ENCODE results near the gene MTFR2. TPM values are rescaled to one million over a fixed set of nuclear protein-coding genes. Genes with fewer than 3 reads are reported as not detected.

Gene MTFR2
- total RNA-seq, 2 donors from 2014 or later, result 4.0 to 6.3 TPM

DNA sequence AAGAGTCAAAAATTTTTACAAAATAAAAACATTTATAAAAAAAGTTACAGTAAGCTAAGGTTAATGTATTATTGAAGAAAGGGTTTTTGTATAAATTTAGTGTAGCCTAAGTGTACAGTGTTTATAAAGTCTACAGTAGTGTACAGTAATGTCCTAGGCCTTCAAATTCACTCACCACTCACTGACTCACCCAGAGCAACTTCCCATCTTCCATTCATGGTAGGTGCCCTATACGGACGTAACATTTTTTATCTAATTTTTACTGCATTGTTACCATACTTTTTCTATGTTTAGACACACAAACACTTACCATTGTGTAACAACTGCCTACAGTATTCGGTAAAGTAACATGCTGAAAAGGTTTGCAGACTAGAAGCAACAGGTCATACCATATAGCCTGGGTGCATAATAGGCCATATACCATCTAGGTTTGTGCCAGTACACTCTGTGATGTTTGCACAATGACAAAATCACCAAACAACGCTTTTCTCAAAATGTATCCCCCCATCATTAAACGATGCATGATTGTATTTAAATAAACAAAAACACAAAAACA lies 6.0 kb downstream of the MTFR2 start:
- peaks cover 24% of the 10 kb centered on the region for H3K36me3 Mint-ChIP-seq (ENCODE audit: low read depth)
- H3K27me3 ChIP-seq (ENCODE audit: control insufficient read depth, insufficient read depth, low read length, poor library complexity, severe bottlenecking), result no peaks in the 10 kb centered on the region
- H3K9me3 ChIP-seq (ENCODE audit: control insufficient read depth, low read length), result no peaks in the 10 kb centered on the region
- TF ChIP-seq, protein P1, sequence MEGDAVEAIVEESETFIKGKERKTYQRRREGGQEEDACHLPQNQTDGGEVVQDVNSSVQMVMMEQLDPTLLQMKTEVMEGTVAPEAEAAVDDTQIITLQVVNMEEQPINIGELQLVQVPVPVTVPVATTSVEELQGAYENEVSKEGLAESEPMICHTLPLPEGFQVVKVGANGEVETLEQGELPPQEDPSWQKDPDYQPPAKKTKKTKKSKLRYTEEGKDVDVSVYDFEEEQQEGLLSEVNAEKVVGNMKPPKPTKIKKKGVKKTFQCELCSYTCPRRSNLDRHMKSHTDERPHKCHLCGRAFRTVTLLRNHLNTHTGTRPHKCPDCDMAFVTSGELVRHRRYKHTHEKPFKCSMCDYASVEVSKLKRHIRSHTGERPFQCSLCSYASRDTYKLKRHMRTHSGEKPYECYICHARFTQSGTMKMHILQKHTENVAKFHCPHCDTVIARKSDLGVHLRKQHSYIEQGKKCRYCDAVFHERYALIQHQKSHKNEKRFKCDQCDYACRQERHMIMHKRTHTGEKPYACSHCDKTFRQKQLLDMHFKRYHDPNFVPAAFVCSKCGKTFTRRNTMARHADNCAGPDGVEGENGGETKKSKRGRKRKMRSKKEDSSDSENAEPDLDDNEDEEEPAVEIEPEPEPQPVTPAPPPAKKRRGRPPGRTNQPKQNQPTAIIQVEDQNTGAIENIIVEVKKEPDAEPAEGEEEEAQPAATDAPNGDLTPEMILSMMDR (conservative IDR thresholded peaks at IDR 0.05), result no peak
- H3K36me3 ChIP-seq (ENCODE audit: control insufficient read depth, insufficient read depth, low read length), result peaks cover 17% of the 10 kb centered on the region
- no peaks in the 10 kb centered on the region for H3K9me3 Mint-ChIP-seq
- no peak overlapping the region for H3K27ac ChIP-seq (ENCODE audit: low read depth, low read length)
- H3K4me1 Mint-ChIP-seq, result peaks cover 5% of the 10 kb centered on the region
- H3K4me3 Mint-ChIP-seq, result no peak overlapping the region
- DNase-seq, result no peak
- no peak overlapping the region for H3K4me3 ChIP-seq (ENCODE audit: low read length)
- WGBS, 2 experiments (ENCODE audit: insufficient coverage in 1 of 2, insufficient read length in 1 of 2), result 95% methylated on average over 5 of the region's 5 CpGs
- no peak overlapping the region for H3K9ac ChIP-seq (ENCODE audit: extremely low read depth, low read length, poor library complexity, severe bottlenecking)
- no peaks in the 10 kb centered on the region for H3K27me3 Mint-ChIP-seq (ENCODE audit: insufficient read depth)
- H3K27ac Mint-ChIP-seq, result no peak overlapping the region
- H3K4me1 ChIP-seq (ENCODE audit: control insufficient read depth, insufficient read depth, low read length), result no peaks in the 10 kb centered on the region

DNA sequence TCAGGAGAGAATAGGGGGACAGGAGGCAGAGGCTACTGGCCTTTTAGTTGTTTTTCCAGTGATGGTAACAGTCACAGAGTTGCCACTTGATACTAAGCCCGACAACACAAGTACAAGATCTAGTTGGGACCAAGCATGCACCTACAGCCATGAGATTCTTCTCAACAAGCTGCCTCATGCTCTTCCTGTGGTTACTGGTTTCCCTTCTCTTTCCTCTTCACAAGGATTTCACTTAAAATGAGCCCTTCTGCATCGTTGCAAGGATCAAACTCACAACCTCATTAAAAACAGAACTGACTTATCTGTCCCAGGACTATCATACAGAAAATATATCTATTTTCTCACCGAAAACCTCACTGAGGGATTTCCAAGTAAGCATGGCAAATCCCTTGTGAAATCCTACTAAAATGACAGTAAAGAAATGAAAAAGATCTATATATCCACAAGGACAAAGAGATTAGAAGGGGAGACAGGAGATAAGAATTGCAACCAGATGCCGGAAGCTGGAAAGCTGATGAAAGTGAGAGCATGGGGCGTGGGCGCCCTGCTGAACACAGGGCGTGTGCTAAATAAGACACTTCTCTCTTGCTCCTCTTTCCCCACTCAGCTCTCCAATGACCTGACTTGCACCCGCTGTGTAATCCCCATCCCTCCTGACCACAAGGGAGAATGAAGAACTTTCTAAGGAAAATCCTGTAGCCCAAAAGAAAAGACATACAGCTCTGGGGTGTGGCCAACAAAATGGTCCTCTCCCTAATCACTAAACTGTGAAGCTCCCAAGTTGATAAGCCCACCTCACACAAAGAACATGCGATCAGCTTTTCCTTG lies 13.4 kb downstream of the MTFR2 start:
- Histone ChIP-seq H3K9ac (ENCODE audit: extremely low read depth, low read length, poor library complexity, severe bottlenecking) (no peak overlapping the region), H3K9me3 (ENCODE audit: control insufficient read depth, low read length) (no peaks in the 10 kb centered on the region), H3K4me3 (ENCODE audit: low read length) (no peak overlapping the region), H3K4me1 (ENCODE audit: control insufficient read depth, insufficient read depth, low read length) (peaks cover 3% of the 10 kb centered on the region), H3K27me3 (ENCODE audit: control insufficient read depth, insufficient read depth, low read length, poor library complexity, severe bottlenecking) (no peaks in the 10 kb centered on the region), H3K27ac (ENCODE audit: low read depth, low read length) (no peak overlapping the region), H3K36me3 (ENCODE audit: control insufficient read depth, insufficient read depth, low read length) (peaks cover 15% of the 10 kb centered on the region)
- Mint-ChIP-seq H3K4me1 (peaks cover 9% of the 10 kb centered on the region), H3K36me3 (ENCODE audit: low read depth) (peaks cover 24% of the 10 kb centered on the region), H3K9me3 (no peaks in the 10 kb centered on the region), H3K27me3 (ENCODE audit: insufficient read depth) (no peaks in the 10 kb centered on the region), H3K4me3 (no peak overlapping the region), H3K27ac (no peak overlapping the region)
- peak; percentile 54 for DNase-seq
- 89 to 95% methylated on average over 3 to 9 of the region's 9 CpGs for WGBS, 2 experiments (ENCODE audit: insufficient coverage in 1 of 2, insufficient read length in 1 of 2)
- TF ChIP-seq, protein P1 (conservative IDR thresholded peaks at IDR 0.05), result no peak

DNA sequence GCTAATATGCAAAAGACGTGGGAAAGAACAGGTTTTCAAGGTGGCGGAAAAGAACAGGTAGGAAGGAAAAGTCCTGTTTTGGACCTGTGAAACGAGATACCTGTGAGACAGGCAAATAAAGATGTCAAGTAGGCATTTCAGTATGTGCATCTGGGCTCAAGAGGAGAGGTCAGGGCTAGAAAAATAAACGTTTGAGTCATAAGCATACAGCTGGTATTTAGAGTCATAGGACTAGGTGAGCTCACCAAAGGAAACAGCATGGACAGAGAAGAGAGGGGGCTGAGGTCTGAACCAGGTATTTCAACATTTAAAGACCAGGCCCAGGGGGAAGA lies 14.9 kb downstream of the MTFR2 start:
- H3K9ac ChIP-seq (ENCODE audit: extremely low read depth, low read length, poor library complexity, severe bottlenecking), result no peak overlapping the region
- Mint-ChIP-seq H3K27me3 (ENCODE audit: insufficient read depth) (no peaks in the 10 kb centered on the region), H3K27ac (no peak overlapping the region), H3K9me3 (no peaks in the 10 kb centered on the region), H3K4me1 (peaks cover 9% of the 10 kb centered on the region), H3K36me3 (ENCODE audit: low read depth) (peaks cover 25% of the 10 kb centered on the region), H3K4me3 (no peak overlapping the region)
- peaks cover 14% of the 10 kb centered on the region for H3K36me3 ChIP-seq (ENCODE audit: control insufficient read depth, insufficient read depth, low read length)
- peaks cover 3% of the 10 kb centered on the region for H3K4me1 ChIP-seq (ENCODE audit: control insufficient read depth, insufficient read depth, low read length)
- DNase-seq, result no peak
- H3K4me3 ChIP-seq (ENCODE audit: low read length), result no peak overlapping the region
- H3K9me3 ChIP-seq (ENCODE audit: control insufficient read depth, low read length), result no peaks in the 10 kb centered on the region
- H3K27ac ChIP-seq (ENCODE audit: low read depth, low read length), result no peak overlapping the region
- TF ChIP-seq, protein P1 (conservative IDR thresholded peaks at IDR 0.05), result no peak
- WGBS, 2 experiments (ENCODE audit: insufficient coverage in 1 of 2, insufficient read length in 1 of 2), result 94 to 95% methylated on average over 4 of the region's 4 CpGs
- no peaks in the 10 kb centered on the region for H3K27me3 ChIP-seq (ENCODE audit: control insufficient read depth, insufficient read depth, low read length, poor library complexity, severe bottlenecking)
